ENCODE results near the gene LHPP.
"Not testable (repeated sequence)": the region's sequence is repeated elsewhere in the genome, so short reads cannot be mapped to it uniquely, and the experiment has no call there.

GRCh38 chr10:124549171-124549570, 87.5 kb downstream of the LHPP start:
- not testable (repeated sequence) for TF ChIP-seq CTCF (IDR thresholded peaks at IDR 0.05; ENCODE audit: insufficient read depth, low read length); REST (IDR thresholded peaks at IDR 0.05; ENCODE audit: insufficient replicate concordance, low read depth); GABPA (IDR thresholded peaks at IDR 0.05; ENCODE audit: low read depth); POLR2AphosphoS5 (IDR thresholded peaks at IDR 0.05; ENCODE audit: low read depth); SPI1 (IDR thresholded peaks at IDR 0.05; ENCODE audit: borderline replicate concordance, low read depth)
